ENCODE data around the gene TNRC6C. TPM values are rescaled to one million over a fixed set of nuclear protein-coding genes. Genes with fewer than 3 reads are reported as not detected.
"Not testable (repeated sequence)": the region's sequence is repeated elsewhere in the genome, so short reads cannot be mapped to it uniquely, and the experiment has no call there.

Gene TNRC6C
- total RNA-seq, 1 experiment from 2014 or later, result 16.4 TPM

DNA sequence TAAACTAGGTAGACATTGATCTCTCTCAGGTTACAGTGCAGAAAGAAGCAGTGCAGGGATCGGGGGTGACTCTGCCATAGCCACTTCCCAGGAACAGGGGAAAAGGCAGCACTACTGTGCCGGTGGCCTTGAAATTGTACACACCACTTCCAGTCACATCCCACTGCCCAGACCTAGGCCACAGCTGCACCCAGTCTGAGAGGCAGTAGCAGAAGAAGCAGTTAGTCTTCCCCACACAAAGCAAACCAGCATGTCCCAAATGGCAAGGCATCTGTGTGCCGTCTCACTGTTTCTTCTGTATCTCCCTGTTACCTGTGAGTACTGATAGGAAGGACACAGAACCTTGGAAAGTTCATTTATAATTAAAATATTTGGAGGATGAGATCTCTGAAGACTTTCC, 123.0 kb downstream of the TNRC6C start:
- TF ChIP-seq, protein P1, sequence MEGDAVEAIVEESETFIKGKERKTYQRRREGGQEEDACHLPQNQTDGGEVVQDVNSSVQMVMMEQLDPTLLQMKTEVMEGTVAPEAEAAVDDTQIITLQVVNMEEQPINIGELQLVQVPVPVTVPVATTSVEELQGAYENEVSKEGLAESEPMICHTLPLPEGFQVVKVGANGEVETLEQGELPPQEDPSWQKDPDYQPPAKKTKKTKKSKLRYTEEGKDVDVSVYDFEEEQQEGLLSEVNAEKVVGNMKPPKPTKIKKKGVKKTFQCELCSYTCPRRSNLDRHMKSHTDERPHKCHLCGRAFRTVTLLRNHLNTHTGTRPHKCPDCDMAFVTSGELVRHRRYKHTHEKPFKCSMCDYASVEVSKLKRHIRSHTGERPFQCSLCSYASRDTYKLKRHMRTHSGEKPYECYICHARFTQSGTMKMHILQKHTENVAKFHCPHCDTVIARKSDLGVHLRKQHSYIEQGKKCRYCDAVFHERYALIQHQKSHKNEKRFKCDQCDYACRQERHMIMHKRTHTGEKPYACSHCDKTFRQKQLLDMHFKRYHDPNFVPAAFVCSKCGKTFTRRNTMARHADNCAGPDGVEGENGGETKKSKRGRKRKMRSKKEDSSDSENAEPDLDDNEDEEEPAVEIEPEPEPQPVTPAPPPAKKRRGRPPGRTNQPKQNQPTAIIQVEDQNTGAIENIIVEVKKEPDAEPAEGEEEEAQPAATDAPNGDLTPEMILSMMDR (IDR thresholded peaks at IDR 0.05; ENCODE audit: unreplicated experiment), result no peak
- no peak overlapping the region for H3K27ac Mint-ChIP-seq (ENCODE audit: low read depth, unreplicated experiment)
- intact Hi-C loops (cut with micrococcal nuclease), result no loop called here
- no peak for DNase-seq (ENCODE audit: unreplicated experiment)
- no peaks in the 10 kb centered on the region for H3K9me3 Mint-ChIP-seq (ENCODE audit: unreplicated experiment)
- POLR2A ChIA-PET, result interaction anchor here (0.6 to 1.0 kb wide), 2 partner anchors 13 to 38 kb away, joined by 3 to 6 read pairs; no protein-coding TSS in a partner anchor
- H3K36me3 Mint-ChIP-seq (ENCODE audit: insufficient read depth, unreplicated experiment), result peaks cover 34% of the 10 kb centered on the region
- CTCF ChIA-PET, result no interaction called here
- H3K27me3 Mint-ChIP-seq (ENCODE audit: insufficient read depth, unreplicated experiment), result no peaks in the 10 kb centered on the region
- BruUV-seq (replicated peaks), result no TSS peak
- no peak overlapping the region for H3K4me3 Mint-ChIP-seq (ENCODE audit: unreplicated experiment)
- H3K4me1 Mint-ChIP-seq (ENCODE audit: insufficient read depth, unreplicated experiment), result no peaks in the 10 kb centered on the region

DNA sequence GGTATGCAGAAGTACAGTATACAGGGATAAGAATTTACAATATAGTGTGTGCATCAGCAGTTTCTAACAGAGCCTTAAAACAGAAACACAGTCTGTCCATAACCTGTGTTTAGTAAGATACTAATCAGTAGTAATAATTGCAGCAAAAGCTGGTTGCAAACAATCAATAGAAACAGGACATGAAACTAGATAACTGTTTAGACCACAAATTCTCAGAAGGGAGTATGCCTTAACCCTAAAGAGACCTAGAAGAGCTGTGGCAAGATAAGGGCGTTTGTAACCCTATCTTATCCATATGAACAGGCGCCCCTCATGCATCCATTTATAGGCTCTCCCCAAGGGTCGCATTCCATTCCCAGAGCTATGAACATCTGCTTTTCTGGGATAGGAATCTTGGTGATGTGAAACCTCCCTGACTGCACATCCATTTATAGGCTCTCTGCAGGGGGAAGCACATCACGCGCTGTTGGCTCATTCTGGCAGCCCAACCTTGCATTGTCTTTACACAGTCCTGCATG, 123.9 kb downstream of the TNRC6C start:
- intact Hi-C loops (cut with micrococcal nuclease), result not testable (repeated sequence)

DNA sequence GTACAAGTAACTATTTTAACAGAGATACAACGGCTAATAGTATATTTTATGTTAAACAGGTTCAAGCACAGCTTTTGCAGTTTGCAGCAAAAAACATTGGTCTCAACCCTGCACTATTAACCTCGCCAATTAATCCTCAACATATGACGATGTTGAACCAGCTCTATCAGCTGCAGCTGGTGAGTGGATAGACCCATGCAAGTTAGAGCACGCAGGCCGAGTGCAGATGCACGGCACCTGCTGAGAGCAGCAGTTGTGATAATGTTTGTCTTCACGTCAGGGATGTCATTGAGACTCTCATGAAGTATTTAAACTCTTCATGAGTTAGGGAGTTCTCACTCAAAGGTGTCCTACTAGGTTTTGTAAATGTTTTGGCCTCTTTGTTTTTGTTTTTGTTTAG, 124.5 kb downstream of the TNRC6C start:
- POLR2A ChIA-PET, result no interaction called here
- DNase-seq (ENCODE audit: unreplicated experiment), result no peak
- peaks cover 37% of the 10 kb centered on the region for H3K36me3 Mint-ChIP-seq (ENCODE audit: insufficient read depth, unreplicated experiment)
- TF ChIP-seq, protein P1 (IDR thresholded peaks at IDR 0.05; ENCODE audit: unreplicated experiment), result no peak
- no peaks in the 10 kb centered on the region for H3K4me1 Mint-ChIP-seq (ENCODE audit: insufficient read depth, unreplicated experiment)
- CTCF ChIA-PET, result interaction anchor here (0.7 to 1.1 kb wide), 2 partner anchors 42 to 60 kb away, joined by 3 read pairs; no protein-coding TSS in a partner anchor
- intact Hi-C loops (cut with micrococcal nuclease), result no loop called here
- no peak overlapping the region for H3K4me3 Mint-ChIP-seq (ENCODE audit: unreplicated experiment)
- H3K27ac Mint-ChIP-seq (ENCODE audit: low read depth, unreplicated experiment), result no peak overlapping the region
- H3K9me3 Mint-ChIP-seq (ENCODE audit: unreplicated experiment), result no peaks in the 10 kb centered on the region
- no peaks in the 10 kb centered on the region for H3K27me3 Mint-ChIP-seq (ENCODE audit: insufficient read depth, unreplicated experiment)
- BruUV-seq (replicated peaks), result no TSS peak

More for the DNA sequence above, 123.9 kb downstream of the TNRC6C start:
- H3K27me3 Mint-ChIP-seq (ENCODE audit: insufficient read depth, unreplicated experiment); DNase-seq (ENCODE audit: unreplicated experiment); BruUV-seq (replicated peaks); H3K4me3 Mint-ChIP-seq (ENCODE audit: unreplicated experiment); CTCF ChIA-PET; H3K27ac Mint-ChIP-seq (ENCODE audit: low read depth, unreplicated experiment); H3K9me3 Mint-ChIP-seq (ENCODE audit: unreplicated experiment); H3K4me1 Mint-ChIP-seq (ENCODE audit: insufficient read depth, unreplicated experiment): not testable (repeated sequence)
- POLR2A ChIA-PET, result interaction anchor here (0.6 kb wide), 1 partner anchor 249 kb away, joined by 4 read pairs; no protein-coding TSS in a partner anchor
- H3K36me3 Mint-ChIP-seq (ENCODE audit: insufficient read depth, unreplicated experiment), result peaks cover 38% of the 10 kb centered on the region

- TF ChIP-seq, protein P1 (IDR thresholded peaks at IDR 0.05; ENCODE audit: unreplicated experiment), result no peak
- CTCF ChIA-PET, result interaction anchor here (0.7 to 1.2 kb wide), 3 partner anchors 10 to 102 kb away, joined by 3 to 4 read pairs (median 3); no protein-coding TSS in a partner anchor
- POLR2A ChIA-PET, result no interaction called here
Measured at GRCh38 chr17:78086740-78087139, 128.2 kb downstream of the TNRC6C start.

More at GRCh38 chr17:78086740-78087139, 128.2 kb downstream of the TNRC6C start:
- no peak for DNase-seq (ENCODE audit: unreplicated experiment)
- Mint-ChIP-seq H3K4me3 (ENCODE audit: unreplicated experiment) (no peak overlapping the region), H3K27me3 (ENCODE audit: insufficient read depth, unreplicated experiment) (no peaks in the 10 kb centered on the region), H3K36me3 (ENCODE audit: insufficient read depth, unreplicated experiment) (peaks cover 59% of the 10 kb centered on the region), H3K27ac (ENCODE audit: low read depth, unreplicated experiment) (no peak overlapping the region), H3K4me1 (ENCODE audit: insufficient read depth, unreplicated experiment) (no peaks in the 10 kb centered on the region), H3K9me3 (ENCODE audit: unreplicated experiment) (no peaks in the 10 kb centered on the region)
- intact Hi-C loops (cut with micrococcal nuclease), result no loop called here
- no TSS peak for BruUV-seq (replicated peaks)
